Activated T-cell treated with anti-CD3 and anti-CD28 coated beads for 4 hours (primary cell): Measurements from ENCODE around the gene KANSL1.
"Not testable (repeated sequence)": the region's sequence is repeated elsewhere in the genome, so short reads cannot be mapped to it uniquely, and the experiment has no call there.

Experiments
- DNase-seq: peaks from one replicate; pipeline ENCODE4 v3.0.0-alpha.2; 2020

Gene KANSL1

DNA sequence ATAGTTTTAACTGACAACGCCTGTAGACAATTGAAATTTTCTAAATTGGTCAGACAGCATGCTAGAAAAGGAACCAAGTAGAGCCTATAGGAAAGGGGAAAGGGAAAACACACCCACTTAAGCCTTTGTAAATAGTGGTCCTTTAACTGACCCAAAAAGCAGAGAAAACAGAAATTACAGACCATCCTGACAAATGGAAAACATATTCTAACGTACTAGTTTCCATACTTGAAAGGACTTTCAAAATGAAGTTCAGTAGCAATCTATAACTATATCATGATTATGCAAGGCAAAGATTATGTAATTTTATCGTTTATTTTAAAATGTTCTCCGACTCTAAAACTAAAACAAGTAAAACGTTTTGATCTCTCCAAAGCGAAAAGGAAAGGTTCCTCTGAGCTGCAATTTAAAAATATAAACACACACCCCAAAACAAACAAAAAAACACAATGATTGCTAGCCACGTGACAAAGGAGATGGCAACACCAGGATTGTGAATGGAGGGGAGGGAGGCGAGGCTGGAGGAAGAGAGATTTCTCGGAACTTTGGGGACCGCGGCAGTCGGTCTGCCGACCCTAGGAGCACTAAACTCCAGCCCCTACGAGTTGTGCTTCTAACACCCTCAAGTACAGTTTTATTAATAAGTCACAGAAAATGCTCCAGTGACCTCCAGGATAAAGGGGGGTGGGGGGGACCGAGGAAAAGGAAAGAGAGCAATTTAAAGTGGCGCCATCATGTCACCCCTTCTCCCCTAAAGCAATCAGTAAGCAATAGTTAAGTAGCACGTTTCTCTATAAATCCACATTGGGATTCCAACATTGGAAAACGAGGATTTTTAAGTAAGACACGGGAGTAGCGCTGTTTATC is 1.7 kb downstream of the KANSL1 start:
- peak; percentile 24 for DNase-seq

DNA sequence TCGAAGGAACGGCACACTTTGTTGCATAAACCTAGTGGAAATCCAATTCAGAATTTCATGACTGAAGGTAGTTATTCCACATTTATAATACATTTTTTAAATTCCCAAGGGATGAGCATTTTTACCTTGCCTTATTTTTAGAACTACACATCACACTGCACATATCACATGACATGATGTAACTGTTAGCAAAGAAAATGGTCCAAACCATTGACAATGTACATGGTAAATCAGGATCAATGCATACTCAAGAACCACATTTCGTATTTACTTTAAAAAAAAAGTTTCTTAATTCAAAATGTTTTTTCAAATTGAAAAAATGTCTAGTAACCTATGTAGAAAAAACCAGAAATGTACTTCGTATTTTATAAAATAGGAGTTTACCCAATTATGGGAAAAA is 2.5 kb downstream of the KANSL1 start:
- no peak for DNase-seq

DNA sequence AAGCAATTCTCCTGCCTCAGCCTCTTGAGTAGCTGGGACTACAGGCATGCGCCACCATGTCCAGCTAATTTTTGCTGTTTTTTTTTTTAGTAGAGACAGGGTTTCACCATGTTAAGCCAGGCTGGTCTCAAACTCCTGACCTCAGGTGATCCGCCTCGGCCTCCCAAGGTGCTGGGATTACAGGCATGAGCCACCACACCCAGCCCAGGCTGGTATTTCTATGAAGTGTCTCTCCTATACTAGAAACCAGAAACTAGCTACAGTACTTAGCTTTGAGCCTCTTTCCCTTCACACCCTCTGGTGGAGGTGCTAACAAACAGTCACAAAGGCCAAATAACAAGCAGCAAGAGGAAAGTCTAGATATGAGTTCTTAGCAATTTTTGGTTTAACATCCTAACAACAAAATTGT is 6.4 kb downstream of the KANSL1 start:
- not testable (repeated sequence) for DNase-seq

DNA sequence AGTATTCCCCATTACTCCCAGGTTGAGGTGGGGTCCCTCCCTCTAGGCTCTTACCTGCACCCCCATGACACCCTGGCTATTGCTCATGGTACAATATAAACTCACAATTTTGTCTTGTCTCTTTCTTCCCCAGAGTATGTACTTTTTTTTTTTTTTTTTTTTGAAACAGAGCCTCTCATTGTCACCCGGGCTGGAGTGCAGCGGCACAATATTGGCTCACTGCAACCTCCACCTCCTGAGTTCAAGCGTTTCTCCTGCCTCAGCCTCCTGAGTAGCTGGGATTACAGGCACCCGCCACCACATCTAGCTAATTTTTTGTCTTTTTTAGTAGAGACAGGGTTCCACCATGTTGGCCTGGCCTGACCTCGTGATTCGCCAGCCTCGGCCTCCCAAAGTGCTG is 8.5 kb downstream of the KANSL1 start:
- no peak for DNase-seq

DNA sequence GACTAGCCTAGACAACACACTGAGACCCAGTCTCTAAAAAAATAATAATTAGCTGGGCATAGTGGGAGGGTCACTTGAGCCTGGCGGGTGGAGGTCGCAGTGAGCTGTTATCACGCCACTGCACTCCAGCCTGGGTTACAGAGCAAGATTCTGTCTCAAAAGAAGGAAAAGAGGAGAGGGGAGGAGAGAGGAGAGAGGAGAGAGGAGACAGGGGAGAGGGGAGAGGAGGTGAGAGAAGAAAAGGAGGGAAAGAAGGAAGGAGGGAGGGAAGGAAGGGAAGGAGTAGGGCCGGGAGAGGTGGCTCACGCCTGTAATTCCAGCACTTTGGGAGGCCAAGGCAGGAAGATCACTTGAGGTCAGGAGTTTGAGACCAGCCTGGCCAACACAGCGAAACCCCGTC is 9.8 kb downstream of the KANSL1 start:
- DNase-seq = not testable (repeated sequence)

DNA sequence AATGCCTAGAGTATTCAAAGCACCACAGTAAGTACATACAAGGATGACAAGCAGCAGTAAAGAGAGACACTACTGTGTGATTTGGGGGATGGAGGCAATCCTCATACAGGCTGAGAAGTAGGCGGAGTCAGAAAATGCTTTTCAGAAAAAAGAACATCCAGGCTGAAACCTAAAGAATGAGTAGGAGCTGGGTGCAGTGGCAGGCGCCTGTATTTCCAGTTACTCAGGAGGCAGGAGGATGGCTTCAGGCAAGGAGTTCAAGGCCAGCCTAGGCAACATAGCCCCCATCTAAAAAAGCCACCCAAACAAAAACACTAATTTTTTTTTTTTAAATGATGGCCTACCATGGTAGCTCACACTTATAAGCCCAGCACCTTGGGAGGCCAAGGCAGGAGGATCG is 10.3 kb downstream of the KANSL1 start:
- DNase-seq = no peak

DNA sequence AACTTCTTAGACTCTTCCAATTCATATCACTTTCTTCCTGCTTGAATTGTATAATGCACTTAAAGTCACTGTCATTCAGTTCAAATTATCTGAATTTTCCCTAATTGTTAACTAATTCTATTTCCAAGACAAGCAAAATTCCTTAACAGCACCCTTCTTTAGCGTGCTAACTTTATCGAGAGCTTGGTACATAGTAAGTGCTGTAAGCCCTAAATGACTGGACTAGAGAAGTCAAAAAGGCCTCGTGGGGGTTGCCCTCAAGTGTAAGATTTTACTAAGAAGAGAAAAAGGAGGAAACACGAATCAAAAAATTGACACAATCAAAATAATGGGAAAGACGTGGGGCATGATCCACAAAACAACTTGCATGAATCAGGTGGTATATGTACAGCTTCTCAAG is 11.3 kb downstream of the KANSL1 start:
- no peak for DNase-seq

DNA sequence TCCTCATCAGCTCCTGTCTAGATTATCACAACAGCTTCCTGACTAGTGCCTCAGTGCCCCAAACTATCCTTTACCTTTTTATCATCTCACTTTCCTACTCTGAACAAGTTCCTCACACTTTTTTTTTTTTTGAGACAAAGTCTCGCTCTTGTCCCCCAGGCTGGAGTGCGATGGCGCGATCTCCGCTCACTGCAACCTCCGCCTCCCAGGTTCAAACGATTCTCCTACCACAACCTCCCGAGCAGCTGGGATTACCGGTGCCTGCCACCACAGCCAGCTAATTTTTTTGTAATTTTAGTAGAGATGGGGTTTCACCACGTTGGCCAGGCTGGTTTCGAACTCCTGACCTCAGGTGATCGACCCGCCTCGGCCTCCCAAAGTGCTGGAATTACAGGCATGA is 11.9 kb downstream of the KANSL1 start:
- not testable (repeated sequence) for DNase-seq

DNA sequence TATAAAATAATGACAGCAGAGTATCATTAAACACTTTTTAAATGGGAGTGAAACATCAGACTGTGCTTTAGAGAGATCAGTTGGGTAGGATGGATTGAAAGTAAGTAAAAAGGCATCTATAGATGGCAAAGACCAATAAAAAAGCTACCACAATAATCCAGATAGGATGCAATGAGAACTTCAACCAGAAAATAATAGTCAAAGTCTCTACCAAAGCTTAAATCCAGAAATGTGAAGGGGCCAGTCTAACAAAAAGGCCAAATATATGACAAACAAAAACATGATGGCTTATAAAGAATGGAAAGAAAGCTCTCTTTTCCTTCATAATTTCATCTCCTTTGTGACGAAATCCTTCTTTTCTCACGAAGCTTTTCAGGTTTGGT is 12.3 kb downstream of the KANSL1 start:
- DNase-seq = no peak

DNA sequence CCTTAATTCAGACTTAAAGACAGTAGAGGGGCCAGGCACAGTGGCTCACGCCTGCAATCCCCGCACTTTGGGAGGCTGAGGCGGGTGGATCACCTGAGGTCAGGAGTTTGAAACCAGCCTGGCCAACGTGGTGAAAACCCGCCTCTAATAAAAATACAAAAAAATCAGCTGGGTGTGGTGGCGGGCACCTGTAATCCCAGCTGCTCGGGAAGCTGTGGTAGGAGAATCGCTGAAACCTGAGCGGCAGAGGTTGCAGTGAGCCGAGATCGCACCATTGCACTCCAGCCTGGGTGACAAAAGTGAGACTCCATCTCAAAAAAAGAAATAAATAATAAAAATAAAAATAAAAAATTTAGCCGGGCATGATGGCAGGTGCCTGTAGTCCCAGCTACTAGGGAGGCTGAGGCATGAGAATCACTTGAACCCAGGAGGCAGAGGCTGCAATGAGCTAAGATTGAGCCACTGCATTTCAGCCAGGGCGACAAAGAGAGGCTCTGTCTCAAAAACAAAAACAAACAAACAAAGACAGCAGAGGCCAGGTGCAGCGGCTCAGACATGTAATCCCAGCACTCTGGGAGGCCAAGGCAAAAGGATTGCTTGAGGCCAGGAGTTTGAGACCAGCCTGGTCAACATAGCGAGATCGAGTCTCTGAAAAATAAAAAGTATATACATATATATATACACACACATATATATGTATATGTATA is 12.9 kb downstream of the KANSL1 start:
- not testable (repeated sequence) for DNase-seq

DNA sequence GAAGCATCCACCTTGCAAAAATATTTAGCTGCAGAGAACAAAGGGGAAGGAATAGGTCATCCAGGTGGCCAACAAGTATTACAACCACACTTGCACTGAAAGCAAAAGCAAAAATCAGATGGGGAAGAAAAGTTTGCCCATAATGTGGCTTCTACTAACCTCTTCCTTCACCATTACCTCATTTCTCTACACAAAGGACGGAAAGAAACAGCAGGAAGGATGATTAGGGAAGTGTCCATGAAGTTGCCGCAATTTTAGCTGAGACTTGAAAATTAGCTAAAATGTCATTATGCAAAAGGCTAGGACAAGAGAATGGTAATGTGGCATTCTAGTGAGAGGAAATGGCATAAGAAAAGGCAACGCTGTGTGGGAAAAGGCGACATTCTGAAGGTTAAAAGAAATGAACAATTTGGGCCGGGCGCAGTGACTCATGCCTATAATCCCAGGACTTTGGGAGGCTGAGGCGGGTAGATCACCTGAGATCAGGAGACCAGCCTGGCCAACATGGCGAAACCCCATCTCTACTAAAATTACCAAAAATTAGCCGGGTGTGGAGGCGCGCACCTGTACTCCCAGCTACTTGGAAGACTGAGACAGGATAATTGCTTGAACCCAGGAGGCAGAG is 13.7 kb downstream of the KANSL1 start:
- DNase-seq = no peak

DNA sequence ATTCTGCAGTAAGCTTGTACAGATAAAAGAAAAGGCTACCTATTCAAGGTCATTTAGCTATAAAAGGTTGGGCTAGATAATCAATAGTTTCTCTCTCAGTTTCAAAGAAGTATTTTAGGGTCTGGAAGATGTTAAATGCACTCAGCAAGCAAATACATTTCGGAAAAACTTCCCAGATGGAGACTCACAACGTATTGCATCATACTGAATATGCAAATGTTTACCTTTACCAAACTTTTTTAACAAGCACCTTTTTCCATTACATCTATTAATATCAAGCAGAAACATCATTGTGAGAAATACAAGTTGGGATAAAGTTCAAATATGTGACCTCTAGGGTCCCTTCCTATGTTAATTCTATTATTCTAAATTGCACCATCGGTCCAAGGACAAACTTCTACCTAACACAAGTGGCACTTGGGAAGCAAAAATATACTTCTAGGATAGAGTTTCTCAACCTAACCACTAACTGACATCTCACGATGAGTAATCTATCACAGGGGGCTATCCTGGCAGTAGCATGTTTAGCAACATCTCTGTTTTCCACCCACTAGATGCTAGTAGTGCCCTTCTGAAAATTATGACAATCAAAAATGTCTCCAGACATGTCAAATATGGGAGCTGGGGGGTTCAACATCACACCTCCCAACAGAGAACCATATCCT is 14.5 kb downstream of the KANSL1 start:
- DNase-seq = no peak

DNA sequence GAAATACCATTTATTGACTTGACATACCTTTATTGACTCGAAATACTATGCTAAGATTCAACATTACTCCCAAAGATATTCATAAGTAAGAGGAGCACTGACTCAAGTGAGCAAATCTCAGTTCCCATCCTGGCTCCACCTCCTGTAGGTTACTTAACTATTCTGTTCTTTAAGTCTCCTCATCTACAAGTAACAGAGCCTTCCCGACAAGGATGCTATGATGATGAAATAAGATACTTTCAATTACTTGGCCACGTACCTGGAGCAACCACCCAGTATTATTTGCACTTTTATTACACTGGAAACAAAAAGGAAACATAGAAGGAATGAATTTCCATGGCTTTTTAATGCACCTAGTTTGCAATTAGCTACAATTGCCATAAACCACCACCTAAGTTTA is 16.3 kb downstream of the KANSL1 start:
- DNase-seq = no peak

DNA sequence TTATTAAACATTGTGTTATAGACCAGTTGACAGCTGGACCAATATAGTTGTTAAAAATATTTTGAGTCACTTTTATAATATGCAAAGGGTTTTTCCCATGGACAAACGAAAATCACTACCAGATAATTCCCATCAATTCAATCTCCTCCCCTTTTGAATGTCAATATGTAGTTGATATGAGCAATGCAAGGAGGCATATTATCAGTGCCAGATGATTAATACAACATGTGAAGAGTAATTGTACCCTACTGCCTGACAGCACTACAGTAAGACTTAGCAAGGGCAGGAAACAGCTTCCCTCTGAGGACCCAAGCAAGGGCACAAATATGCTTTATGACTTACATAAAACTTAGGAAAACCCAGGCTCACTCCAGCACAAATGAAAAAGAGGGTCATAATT is 17.3 kb downstream of the KANSL1 start:
- no peak for DNase-seq

DNA sequence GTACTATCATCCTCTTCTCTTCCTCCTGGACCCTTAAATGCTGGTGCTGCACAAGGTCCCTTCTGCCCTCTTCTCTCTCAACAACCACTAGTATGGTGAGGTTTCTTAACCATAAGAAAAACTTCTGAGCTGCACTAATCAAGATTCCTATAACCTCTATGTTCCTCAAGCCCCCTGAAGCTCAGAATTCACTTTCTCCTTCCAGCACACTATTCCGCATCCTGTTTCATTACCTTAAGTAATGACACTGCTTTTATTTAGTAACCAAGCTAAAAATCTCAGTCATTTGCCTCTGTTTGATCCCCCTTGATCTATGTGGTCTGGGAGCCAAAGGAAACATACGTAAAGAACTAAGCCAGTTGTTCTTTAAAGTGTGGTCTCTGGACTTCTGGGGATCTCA is 20.1 kb downstream of the KANSL1 start:
- no peak for DNase-seq

DNA sequence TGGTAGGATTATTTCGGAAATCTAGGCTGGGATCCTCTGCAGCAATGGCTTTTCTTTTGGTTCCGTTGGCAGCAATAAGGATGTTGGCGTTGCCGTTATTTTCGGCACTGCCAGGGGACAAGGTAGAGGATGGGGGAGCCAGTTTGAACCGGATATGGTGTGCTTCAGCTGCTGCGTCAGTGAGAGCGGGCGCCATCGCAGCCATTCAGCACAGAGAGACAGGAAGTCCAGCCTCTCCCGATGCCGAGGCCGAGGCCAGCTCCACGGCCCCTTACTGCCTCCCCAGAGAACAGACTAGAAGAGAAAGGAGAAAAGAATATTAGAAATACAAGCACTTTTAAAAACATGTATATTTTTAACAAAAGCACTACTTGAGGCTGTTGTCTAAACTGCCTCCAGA is 21.3 kb downstream of the KANSL1 start:
- no peak for DNase-seq

DNA sequence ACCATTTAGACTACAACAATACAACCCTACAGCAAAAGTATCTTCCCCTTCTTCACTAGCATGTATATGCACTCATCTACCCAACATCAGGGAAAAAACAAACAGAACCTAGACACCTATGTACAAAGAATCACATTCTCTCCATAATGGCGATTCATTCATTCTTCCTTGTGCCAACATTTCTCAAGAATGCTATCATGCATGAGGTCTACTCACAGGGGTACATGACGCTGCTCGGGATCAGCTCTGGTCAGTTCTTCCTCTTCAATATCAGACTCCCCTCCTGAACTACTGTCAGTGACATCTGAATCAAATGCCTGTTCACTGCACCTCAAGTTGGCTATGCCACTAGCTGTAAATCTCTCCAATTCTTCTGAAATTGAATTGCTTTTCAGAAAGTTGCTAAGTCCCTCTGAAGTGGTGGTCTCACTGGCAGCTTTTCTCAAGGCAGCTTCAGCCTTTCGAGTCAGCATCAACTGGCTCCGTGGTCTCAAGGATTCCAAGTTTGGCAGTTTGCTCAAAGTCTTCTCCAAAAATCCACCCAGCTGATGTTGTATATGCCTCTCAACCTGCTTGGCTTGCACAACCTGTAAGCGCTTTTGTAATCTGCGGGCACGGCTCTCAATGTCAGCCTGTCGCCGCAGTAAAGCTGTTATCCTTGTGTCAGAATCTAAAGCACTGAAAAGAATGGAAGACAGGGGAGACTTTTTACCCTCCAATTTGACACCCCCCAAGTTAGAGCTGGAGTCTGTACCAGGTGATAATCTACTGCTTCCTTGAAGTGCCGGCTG is 22.4 kb downstream of the KANSL1 start:
- no peak for DNase-seq

DNA sequence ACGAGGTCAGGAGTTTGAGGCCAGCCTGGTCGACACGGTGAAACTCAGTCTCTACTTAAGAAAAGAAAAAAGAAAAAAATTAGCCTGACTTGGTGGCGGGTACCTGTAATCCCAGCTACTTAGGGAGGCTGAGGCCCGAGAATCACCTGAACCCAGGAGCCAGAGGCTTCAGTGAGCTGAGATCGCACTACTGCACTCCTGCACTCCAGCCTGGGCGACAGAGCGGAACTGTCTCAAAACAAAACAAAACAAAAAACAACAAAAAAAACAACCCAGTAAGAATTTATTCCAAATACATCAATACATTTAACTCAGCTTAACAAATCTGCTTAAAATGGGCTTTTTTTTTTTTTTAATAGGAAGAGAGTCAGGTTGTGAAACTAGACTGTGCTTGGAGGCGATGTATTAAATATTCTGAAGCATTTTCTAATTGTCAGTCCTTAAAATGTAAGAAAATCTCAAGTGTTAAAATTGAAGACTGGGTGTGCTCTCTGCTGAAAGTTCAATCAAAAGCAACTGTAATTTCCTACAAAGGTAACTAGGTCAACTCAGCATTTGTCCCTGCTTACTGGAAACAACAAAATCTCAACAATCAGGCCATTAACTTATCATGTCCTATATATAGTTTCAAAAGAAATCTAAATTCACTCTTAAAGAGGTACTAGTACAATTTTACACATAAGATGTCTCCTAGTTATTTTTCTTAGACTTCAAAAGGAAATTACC is 23.2 kb downstream of the KANSL1 start:
- DNase-seq = no peak

DNA sequence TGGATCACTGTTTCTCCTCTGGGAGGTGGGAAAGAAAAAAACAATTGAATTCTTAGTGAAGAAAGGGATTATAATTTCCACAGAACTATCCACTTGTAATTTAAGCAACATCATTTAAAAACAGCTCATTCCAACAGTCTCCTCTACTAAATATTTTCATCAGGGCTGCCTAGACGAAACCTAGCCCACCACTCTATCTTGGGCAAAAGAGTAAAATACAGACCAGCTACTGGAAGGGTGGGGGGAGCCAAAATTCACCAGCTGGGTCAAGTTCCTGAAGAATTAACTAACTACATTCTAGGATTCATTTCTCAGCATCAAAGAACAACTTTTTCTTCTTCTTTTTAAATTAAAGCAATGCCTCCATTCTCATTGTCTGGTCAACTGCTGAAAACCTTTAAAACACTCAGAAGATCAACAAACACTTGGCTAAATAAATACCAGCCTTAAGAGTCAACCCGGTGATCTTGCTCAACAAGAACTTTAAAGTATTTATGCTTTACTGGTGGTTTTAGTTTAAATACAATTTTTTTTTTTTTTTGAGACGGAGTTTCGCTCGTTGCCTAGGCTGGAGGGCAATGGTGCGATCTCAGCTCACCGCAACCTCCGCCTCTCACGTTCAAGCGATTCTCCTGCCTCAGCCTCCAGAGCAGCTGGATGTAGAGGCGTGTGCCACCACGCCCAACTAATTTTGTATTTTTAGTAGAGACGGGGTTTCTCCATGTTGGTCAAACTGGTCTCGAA is 25.2 kb downstream of the KANSL1 start:
- no peak for DNase-seq

DNA sequence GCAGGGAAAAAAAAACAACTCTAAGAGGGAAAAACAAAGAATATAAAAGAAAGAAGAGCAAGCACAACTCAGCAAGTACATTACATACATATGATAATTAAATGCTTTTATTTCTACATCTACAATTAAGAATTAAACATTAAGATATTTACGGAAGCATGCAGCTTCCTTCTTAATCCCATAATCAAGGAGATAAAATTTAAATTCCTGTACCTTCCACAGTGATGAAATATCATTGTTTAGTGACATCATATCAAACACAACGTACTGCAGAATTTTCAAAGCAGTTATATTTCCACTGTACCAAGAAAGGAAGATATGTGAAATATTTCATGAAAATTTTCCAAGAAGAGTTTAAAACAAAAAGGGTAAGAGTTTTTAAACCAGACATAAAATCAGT is 26.0 kb downstream of the KANSL1 start:
- DNase-seq = no peak

DNA sequence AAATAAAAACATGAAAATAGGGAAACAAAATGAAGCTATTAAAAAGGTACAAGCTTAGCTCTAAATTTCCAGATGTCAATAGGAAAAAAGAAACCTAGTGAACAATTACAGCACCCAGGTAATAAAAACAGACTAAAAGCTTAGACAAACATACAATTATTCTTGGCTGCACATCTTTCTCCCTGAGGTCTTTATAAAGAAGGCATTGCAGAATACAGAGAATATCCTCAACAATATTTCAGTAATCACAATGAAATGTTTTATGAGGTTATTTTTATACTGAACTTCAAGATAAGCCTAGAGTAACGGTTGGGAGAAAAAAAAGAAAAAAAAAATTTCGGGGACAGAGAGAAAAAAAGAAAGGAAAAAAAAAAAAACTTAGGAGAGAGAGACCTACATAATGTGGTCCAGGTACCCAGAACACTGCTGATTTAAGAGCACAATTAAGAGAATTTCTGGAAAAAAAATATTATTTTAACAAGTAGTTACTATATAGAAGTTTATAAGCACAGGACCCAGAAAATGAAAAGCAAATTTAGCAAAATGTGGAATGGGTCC is 26.5 kb downstream of the KANSL1 start:
- DNase-seq = no peak
